Neural crest cell (in vitro differentiated cells): Measurements from ENCODE around the gene SEMA3G. TPM values are rescaled to one million over a fixed set of nuclear protein-coding genes. Genes with fewer than 3 reads are reported as not detected.
A peak's percentile ranks its signal among the peaks of the same experiment; 100 is the strongest.

Experiments used
- DNase-seq: peaks from one replicate; pipeline ENCODE4 v3.0.0; 2021; ENCODE audit warnings: low read depth, mixed read lengths, low spot score
- H3K27ac Mint-ChIP-seq: one replicate; pipeline ENCODE4 v1.8.0; 2021; ENCODE audit warnings: mild to moderate bottlenecking, mixed read lengths; ENCODE audit not compliant: unreplicated experiment
- H3K27me3 Mint-ChIP-seq: 2 replicates; pipeline ENCODE4 v1.8.0; 2021; ENCODE audit warnings: low read depth, mild to moderate bottlenecking, mixed read lengths
- H3K36me3 Mint-ChIP-seq: 2 replicates; pipeline ENCODE4 v1.8.0; 2021; ENCODE audit warnings: low read depth, mild to moderate bottlenecking, mixed read lengths
- H3K4me1 Mint-ChIP-seq: 2 replicates; pipeline ENCODE4 v1.8.0; 2021; ENCODE audit warnings: mixed read lengths
- H3K4me3 Mint-ChIP-seq: one replicate; pipeline ENCODE4 v1.8.0; 2021; ENCODE audit warnings: mild to moderate bottlenecking, mixed read lengths
- H3K9me3 Mint-ChIP-seq: 2 replicates; pipeline ENCODE4 v1.8.0; 2021; ENCODE audit warnings: mixed read lengths
- CTCF ChIP-seq: fragments of 200-600 bp; sonication (generic); conservative IDR thresholded peaks from 2 replicates; pipeline ENCODE4 v1.5.0; 2021; ENCODE audit warnings: antibody characterized with exemption, mild to moderate bottlenecking
- total RNA-seq: library from RNA; stranded (reverse); gene quantifications from 2 replicates; pipeline ENCODE4 v1.2.1, GENCODE V29; 2021

SEMA3G gene
- total RNA-seq, 1 donor from 2014 or later: 5.2 TPM

- no peak for DNase-seq
- Mint-ChIP-seq H3K9me3 (no peaks in the 10 kb centered on the region), H3K4me3 (no peak overlapping the region), H3K36me3 (peaks cover 4% of the 10 kb centered on the region), H3K27me3 (no peaks in the 10 kb centered on the region), H3K4me1 (no peaks in the 10 kb centered on the region), H3K27ac (no peak overlapping the region)
- TF ChIP-seq CTCF: no peak
These were observed 28.1 kb upstream of the SEMA3G start for GRCh38 chr3:52473026-52473425.

- Mint-ChIP-seq H3K27me3 (no peaks in the 10 kb centered on the region), H3K36me3 (peaks cover 3% of the 10 kb centered on the region), H3K4me3 (no peak overlapping the region), H3K27ac (no peak overlapping the region), H3K9me3 (no peaks in the 10 kb centered on the region), H3K4me1 (no peaks in the 10 kb centered on the region)
- TF ChIP-seq CTCF: no peak
- no peak for DNase-seq
These were observed 27.5 kb upstream of the SEMA3G start for GRCh38 chr3:52472239-52473000.

GRCh38 chr3:52471371-52472238 is 26.7 kb upstream of the SEMA3G start:
- no peaks in the 10 kb centered on the region for H3K27me3 Mint-ChIP-seq
- no peaks in the 10 kb centered on the region for H3K4me1 Mint-ChIP-seq
- no peak overlapping the region for H3K4me3 Mint-ChIP-seq
- H3K27ac Mint-ChIP-seq: no peak overlapping the region
- peak; percentile 52 for DNase-seq
- TF ChIP-seq CTCF: peak; percentile 64
- H3K36me3 Mint-ChIP-seq: peaks cover 4% of the 10 kb centered on the region
- H3K9me3 Mint-ChIP-seq: no peaks in the 10 kb centered on the region

- Mint-ChIP-seq H3K36me3 (peaks cover 5% of the 10 kb centered on the region), H3K27me3 (no peaks in the 10 kb centered on the region), H3K4me1 (no peaks in the 10 kb centered on the region), H3K27ac (no peak overlapping the region), H3K9me3 (no peaks in the 10 kb centered on the region), H3K4me3 (no peak overlapping the region)
- no peak for DNase-seq
- TF ChIP-seq CTCF: no peak
These were observed 26.0 kb upstream of the SEMA3G start for GRCh38 chr3:52470920-52471319.

GRCh38 chr3:52469001-52469400 is 24.1 kb upstream of the SEMA3G start:
- H3K27ac Mint-ChIP-seq: peak overlapping the region; percentile 62
- no peak overlapping the region for H3K4me3 Mint-ChIP-seq
- DNase-seq: no peak
- H3K27me3 Mint-ChIP-seq: no peaks in the 10 kb centered on the region
- peaks cover 5% of the 10 kb centered on the region for H3K36me3 Mint-ChIP-seq
- H3K4me1 Mint-ChIP-seq: no peaks in the 10 kb centered on the region
- no peaks in the 10 kb centered on the region for H3K9me3 Mint-ChIP-seq
- TF ChIP-seq CTCF: no peak
